GM12864 (cell line): Measurements from ENCODE around the gene CCNL1.
A peak's percentile ranks its signal among the peaks of the same experiment; 100 is the strongest.
"Not testable (repeated sequence)": the region's sequence is repeated elsewhere in the genome, so short reads cannot be mapped to it uniquely, and the experiment has no call there.

Experiments used
- DNase-seq: peaks from one replicate; pipeline ENCODE4 v3.0.0-alpha.2; 2011; ENCODE audit warnings: low read depth
- H3K4me3 ChIP-seq: 2 replicates; pipeline ENCODE4 v1.5.1; 2011; ENCODE audit warnings: mild to moderate bottlenecking, low read depth, low read length, control low read depth
- CTCF ChIP-seq: IDR thresholded peaks from 2 replicates; pipeline ENCODE4 v1.5.1; 2011; ENCODE audit warnings: low read depth, mild to moderate bottlenecking, moderate library complexity, low read length, control low read depth, inconsistent platforms; ENCODE audit errors: missing control alignments

CCNL1 gene

GRCh38 chr3:157159762-157160657 is at the start of gene CCNL1:
TSS of gene CCNL1 (minus strand) at chr3:157160147. CDS start at chr3:157160094, 53 bp downstream.
- peak; percentile 92 for DNase-seq
- no peak for TF ChIP-seq CTCF
- H3K4me3 ChIP-seq, result peak within 1 kb of the TSS; percentile 96

- no peak for TF ChIP-seq CTCF
- DNase-seq, result no peak
- no peak overlapping the region for H3K4me3 ChIP-seq
These were observed 44.9 kb upstream of the CCNL1 start for GRCh38 chr3:157204880-157205279.

GRCh38 chr3:157204431-157204830 is 44.5 kb upstream of the CCNL1 start:
- TF ChIP-seq CTCF, result peak; percentile 17
- no peak overlapping the region for H3K4me3 ChIP-seq
- DNase-seq, result no peak

- TF ChIP-seq CTCF, result peak; percentile 62
- H3K4me3 ChIP-seq, result no peak overlapping the region
- no peak for DNase-seq
These were observed 41.8 kb upstream of the CCNL1 start for GRCh38 chr3:157201648-157202278.

GRCh38 chr3:157199841-157200240 is 39.9 kb upstream of the CCNL1 start:
- TF ChIP-seq CTCF, result no peak
- H3K4me3 ChIP-seq, result no peak overlapping the region
- DNase-seq, result no peak

GRCh38 chr3:157195965-157196364 is 36.0 kb upstream of the CCNL1 start:
- DNase-seq, result no peak
- TF ChIP-seq CTCF, result no peak
- H3K4me3 ChIP-seq, result no peak overlapping the region

GRCh38 chr3:157191149-157191548 is 31.2 kb upstream of the CCNL1 start:
- H3K4me3 ChIP-seq, DNase-seq: not testable (repeated sequence)
